Measurements from ENCODE around the gene SNRNP70. TPM values are rescaled to one million over a fixed set of nuclear protein-coding genes. Genes with fewer than 3 reads are reported as not detected.

Gene SNRNP70
- total and polyA plus RNA-seq, 9 donors, result 133 to 366 (median 252) TPM

GRCh38 chr19:49094505-49095482 lies 9.5 kb downstream of the SNRNP70 start:
- intact Hi-C loops (cut with DNase I), result loop anchor here in 3 of 4 donors (5.0 to 10.0 kb wide), 4 partner anchors 50 to 120 kb away; no protein-coding TSS in a partner anchor
- 53 to 66% (median 54%) methylated on average over 23 of the region's 23 CpGs for WGBS, 3 donors
- DNase-seq, result no peak

GRCh38 chr19:49097453-49098288 lies 12.4 kb downstream of the SNRNP70 start:
- WGBS, 3 donors, result 50 to 53% (median 51%) methylated on average over 8 of the region's 8 CpGs
- Histone ChIP-seq H3K36me3 (no peaks in the 10 kb centered on the region), H3K4me3 (no peak overlapping the region), H3K27ac (no peak overlapping the region), H3K4me1 (ENCODE audit: insufficient read depth) (no peaks in the 10 kb centered on the region), H3K27me3 (no peaks in the 10 kb centered on the region), H3K9me3 (no peaks in the 10 kb centered on the region)
- peak; percentile 50 to 76 (median 71) for DNase-seq
- intact Hi-C loops (cut with DNase I), result loop anchor here in 3 of 4 donors (5.0 to 10.0 kb wide), 4 partner anchors 47 to 117 kb away; no protein-coding TSS in a partner anchor
- TF ChIP-seq EP300 (IDR thresholded peaks at IDR 0.05) (no peak), CTCF (IDR thresholded peaks at IDR 0.05) (peak; percentile 89 to 97 (median 94))

More at GRCh38 chr19:49094505-49095482, 9.5 kb downstream of the SNRNP70 start:
- TF ChIP-seq POLR2A (IDR thresholded peaks at IDR 0.05) (no peak), EP300 (IDR thresholded peaks at IDR 0.05) (no peak), CTCF (IDR thresholded peaks at IDR 0.05) (no peak)
- no peak overlapping the region for H3K4me3 ChIP-seq
- H3K27me3 ChIP-seq, result no peaks in the 10 kb centered on the region
- H3K27ac ChIP-seq, result no peak overlapping the region
- no peaks in the 10 kb centered on the region for H3K4me1 ChIP-seq (ENCODE audit: insufficient read depth)
- H3K36me3 ChIP-seq, result no peaks in the 10 kb centered on the region
- no peaks in the 10 kb centered on the region for H3K9me3 ChIP-seq

- Histone ChIP-seq H3K4me3 (no peak overlapping the region), H3K36me3 (no peaks in the 10 kb centered on the region), H3K27me3 (no peaks in the 10 kb centered on the region), H3K9me3 (no peaks in the 10 kb centered on the region), H3K27ac (no peak overlapping the region), H3K4me1 (ENCODE audit: insufficient read depth) (no peaks in the 10 kb centered on the region)
- DNase-seq, result no peak
- intact Hi-C loops (cut with DNase I), result loop anchor here in 3 of 4 donors (5.0 to 10.0 kb wide), 4 partner anchors 46 to 116 kb away; no protein-coding TSS in a partner anchor
- TF ChIP-seq EP300 (IDR thresholded peaks at IDR 0.05), result no peak
- TF ChIP-seq POLR2A (IDR thresholded peaks at IDR 0.05), result no peak
- TF ChIP-seq CTCF (IDR thresholded peaks at IDR 0.05), result no peak
- WGBS, 3 donors, result 67 to 70% (median 69%) methylated on average over 4 of the region's 4 CpGs
Measured at GRCh38 chr19:49098795-49099194, 13.5 kb downstream of the SNRNP70 start.

GRCh38 chr19:49101160-49101559 lies 15.9 kb downstream of the SNRNP70 start:
- no peak for DNase-seq
- intact Hi-C loops (cut with DNase I), result loop anchor here in 1 of 4 donors (5.0 kb wide), 1 partner anchor 46 kb away; no protein-coding TSS in a partner anchor
- H3K36me3 ChIP-seq, result no peaks in the 10 kb centered on the region
- H3K4me3 ChIP-seq, result no peak overlapping the region
- H3K27ac ChIP-seq, result no peak overlapping the region
- no peaks in the 10 kb centered on the region for H3K27me3 ChIP-seq
- H3K4me1 ChIP-seq (ENCODE audit: insufficient read depth), result no peaks in the 10 kb centered on the region
- WGBS, 3 donors, result 78 to 81% (median 80%) methylated on average over 12 of the region's 12 CpGs
- no peaks in the 10 kb centered on the region for H3K9me3 ChIP-seq
- no peak for TF ChIP-seq EP300 (IDR thresholded peaks at IDR 0.05)
- TF ChIP-seq POLR2A (IDR thresholded peaks at IDR 0.05), result no peak
- TF ChIP-seq CTCF (IDR thresholded peaks at IDR 0.05), result no peak

Measured in ovary (tissue), 9 donors.